PC-3 (cell line): Measurements from ENCODE around the gene MYH11.

Experiments
- EZH2 ChIP-seq: fragments of 300-600 bp; sonication (generic); IDR thresholded peaks from one replicate; pipeline ENCODE4 v1.6.1; 2017; ENCODE audit warnings: antibody characterized with exemption, mild to moderate bottlenecking, low read length; ENCODE audit not compliant: unreplicated experiment
- EZH2phosphoT487 ChIP-seq: fragments of 300-600 bp; sonication (generic); IDR thresholded peaks from 2 replicates; pipeline ENCODE4 v1.6.1; 2018; ENCODE audit warnings: mild to moderate bottlenecking, antibody characterized with exemption, low read length, borderline replicate concordance
- TF ChIP-seq, protein P1 (sequence below): fragments of 300-600 bp; sonication (generic); conservative IDR thresholded peaks from 2 replicates; pipeline ENCODE4 v1.5.1; 2017; ENCODE audit warnings: antibody characterized with exemption, low read depth, mild to moderate bottlenecking, low read length

GRCh38 chr16:15768201-15768600 lies 88.6 kb downstream of the MYH11 start:
- TF ChIP-seq EZH2phosphoT487 (no peak), EZH2 (no peak)
- TF ChIP-seq, protein P1, sequence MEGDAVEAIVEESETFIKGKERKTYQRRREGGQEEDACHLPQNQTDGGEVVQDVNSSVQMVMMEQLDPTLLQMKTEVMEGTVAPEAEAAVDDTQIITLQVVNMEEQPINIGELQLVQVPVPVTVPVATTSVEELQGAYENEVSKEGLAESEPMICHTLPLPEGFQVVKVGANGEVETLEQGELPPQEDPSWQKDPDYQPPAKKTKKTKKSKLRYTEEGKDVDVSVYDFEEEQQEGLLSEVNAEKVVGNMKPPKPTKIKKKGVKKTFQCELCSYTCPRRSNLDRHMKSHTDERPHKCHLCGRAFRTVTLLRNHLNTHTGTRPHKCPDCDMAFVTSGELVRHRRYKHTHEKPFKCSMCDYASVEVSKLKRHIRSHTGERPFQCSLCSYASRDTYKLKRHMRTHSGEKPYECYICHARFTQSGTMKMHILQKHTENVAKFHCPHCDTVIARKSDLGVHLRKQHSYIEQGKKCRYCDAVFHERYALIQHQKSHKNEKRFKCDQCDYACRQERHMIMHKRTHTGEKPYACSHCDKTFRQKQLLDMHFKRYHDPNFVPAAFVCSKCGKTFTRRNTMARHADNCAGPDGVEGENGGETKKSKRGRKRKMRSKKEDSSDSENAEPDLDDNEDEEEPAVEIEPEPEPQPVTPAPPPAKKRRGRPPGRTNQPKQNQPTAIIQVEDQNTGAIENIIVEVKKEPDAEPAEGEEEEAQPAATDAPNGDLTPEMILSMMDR = no peak
